ENCODE data around the gene EIF2B2.

DNA sequence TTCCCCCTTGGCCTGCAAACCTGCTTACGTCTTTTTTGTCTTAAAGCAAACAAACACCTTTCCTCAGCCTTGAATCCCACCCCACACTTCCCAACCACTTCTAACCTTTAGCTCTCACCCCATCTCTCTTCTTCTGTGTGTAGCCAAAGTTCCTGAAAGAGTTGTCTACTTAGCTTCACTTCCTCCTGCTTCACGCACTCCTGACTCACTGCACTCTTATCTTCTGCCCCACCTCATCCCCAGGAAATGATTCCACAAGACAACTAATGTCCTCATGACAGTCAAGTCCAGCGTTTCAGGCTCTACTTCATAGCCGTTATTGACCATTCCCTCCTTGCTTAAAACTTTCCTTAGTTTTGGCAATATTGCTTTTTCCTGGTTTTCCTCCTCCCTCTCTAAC, 22.4 kb downstream of the EIF2B2 start:
- TF ChIP-seq, protein P1, sequence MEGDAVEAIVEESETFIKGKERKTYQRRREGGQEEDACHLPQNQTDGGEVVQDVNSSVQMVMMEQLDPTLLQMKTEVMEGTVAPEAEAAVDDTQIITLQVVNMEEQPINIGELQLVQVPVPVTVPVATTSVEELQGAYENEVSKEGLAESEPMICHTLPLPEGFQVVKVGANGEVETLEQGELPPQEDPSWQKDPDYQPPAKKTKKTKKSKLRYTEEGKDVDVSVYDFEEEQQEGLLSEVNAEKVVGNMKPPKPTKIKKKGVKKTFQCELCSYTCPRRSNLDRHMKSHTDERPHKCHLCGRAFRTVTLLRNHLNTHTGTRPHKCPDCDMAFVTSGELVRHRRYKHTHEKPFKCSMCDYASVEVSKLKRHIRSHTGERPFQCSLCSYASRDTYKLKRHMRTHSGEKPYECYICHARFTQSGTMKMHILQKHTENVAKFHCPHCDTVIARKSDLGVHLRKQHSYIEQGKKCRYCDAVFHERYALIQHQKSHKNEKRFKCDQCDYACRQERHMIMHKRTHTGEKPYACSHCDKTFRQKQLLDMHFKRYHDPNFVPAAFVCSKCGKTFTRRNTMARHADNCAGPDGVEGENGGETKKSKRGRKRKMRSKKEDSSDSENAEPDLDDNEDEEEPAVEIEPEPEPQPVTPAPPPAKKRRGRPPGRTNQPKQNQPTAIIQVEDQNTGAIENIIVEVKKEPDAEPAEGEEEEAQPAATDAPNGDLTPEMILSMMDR (IDR thresholded peaks at IDR 0.05), result no peak
- no peak for TF ChIP-seq POLR2A (IDR thresholded peaks at IDR 0.05)

Data from uterus (tissue), 2 donors.